ENCODE results near the gene UBE2D1. TPM values are rescaled to one million over a fixed set of nuclear protein-coding genes. Genes with fewer than 3 reads are reported as not detected.

Gene UBE2D1
- total RNA-seq, 1 experiment from 2014 or later, result 24.6 TPM

DNA sequence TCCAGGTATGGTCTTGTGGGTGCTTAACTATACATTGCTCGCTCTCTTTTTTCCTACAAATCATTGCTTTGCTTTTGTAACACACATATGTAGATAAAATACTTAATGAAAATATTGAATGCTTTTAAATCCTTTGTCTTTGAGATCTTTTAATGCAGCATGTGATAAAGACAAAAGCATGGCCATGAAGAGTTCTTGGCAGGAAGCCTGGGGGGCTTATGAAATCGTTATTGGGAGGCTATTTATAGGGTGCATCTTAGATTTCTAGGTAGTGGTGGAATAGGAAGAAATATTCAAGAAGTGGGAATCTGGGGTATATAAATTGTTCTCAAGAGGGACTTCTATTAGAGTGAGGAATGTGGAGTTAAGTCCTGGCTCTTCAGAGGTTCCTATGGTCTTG, 21.9 kb downstream of the UBE2D1 start (continued):
- TF ChIP-seq KAT7 (CRISPR knock-in tag; IDR thresholded peaks at IDR 0.05; ENCODE audit: borderline replicate concordance), result no peak
- TF ChIP-seq MYBL2 (CRISPR knock-in tag; IDR thresholded peaks at IDR 0.05), result no peak

DNA sequence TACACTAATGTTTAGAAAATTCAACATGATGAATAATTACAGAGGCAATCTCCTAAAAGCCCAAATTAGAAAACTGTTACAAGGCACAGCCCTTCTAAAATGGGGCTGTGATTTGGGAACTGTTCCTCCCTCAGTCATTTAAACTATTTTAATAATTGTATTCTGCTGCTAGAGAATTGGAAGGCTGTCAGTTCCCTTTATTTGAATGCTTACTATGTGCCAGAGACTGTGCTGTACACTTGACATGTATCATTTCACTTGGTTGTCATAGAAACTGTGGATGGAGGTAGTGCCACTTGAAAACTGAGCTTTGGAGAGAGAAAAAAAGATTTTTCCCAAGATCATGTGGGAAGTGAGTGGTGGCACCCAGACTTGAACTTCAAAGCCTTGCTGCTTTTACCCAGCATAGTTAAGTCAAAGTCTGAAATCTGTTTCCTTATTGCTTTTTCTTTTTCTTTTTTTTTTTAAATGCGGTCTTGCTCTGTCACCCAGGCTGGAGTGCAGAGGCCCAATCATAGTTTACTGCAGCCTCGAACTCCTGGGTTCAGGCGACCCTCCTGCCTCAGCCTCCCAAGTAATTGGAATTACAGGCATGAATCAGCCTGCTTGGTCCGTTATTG, 23.6 kb downstream of the UBE2D1 start:
- ChIA-PET POLR2A (interaction anchor here (0.6 kb wide), 2 partner anchors 23 to 59 kb away, joined by 3 read pairs; no protein-coding TSS in a partner anchor), CTCF (no interaction called here)
- H3K27me3 Mint-ChIP-seq (ENCODE audit: low read depth), result no peaks in the 10 kb centered on the region
- peaks cover 15% of the 10 kb centered on the region for H3K4me1 Mint-ChIP-seq
- ATAC-seq (no peak), DNase-seq (ENCODE audit: low spot score) (no peak)
- TF ChIP-seq RELA (CRISPR knock-in tag; IDR thresholded peaks at IDR 0.05; ENCODE audit: borderline replicate concordance) (no peak), ZNF317 (CRISPR knock-in tag; IDR thresholded peaks at IDR 0.05; ENCODE audit: borderline replicate concordance, low read depth) (no peak), CREM (CRISPR knock-in tag; IDR thresholded peaks at IDR 0.05) (no peak)
- no peak overlapping the region for H3K4me3 Mint-ChIP-seq
- H3K9me3 Mint-ChIP-seq, result no peaks in the 10 kb centered on the region
- no peak overlapping the region; the same call in 1 of the 2 replicates for H3K27ac Mint-ChIP-seq
- H3K36me3 Mint-ChIP-seq, result no peaks in the 10 kb centered on the region

DNA sequence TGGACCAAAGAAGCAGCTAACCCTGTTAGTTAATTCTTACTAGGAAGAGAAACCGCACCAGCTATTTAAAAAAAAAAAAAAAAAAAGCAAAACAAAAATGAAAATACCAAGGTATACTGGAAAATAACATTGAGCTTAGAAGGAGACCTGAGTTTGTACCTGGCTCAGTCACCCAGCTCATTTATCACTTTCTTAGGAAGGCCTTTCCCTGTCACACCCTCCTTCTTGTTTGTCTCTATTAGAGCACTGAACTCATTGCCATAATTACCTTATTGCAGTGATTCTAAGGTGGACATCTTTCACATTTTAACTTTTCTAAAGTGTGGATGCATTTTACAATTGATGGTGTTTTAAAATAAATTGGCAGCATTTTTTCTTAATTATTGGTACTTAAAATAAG, 24.1 kb downstream of the UBE2D1 start:
- POLR2A ChIA-PET, result interaction anchor here (0.6 kb wide), 2 partner anchors 24 to 58 kb away, joined by 3 read pairs; no protein-coding TSS in a partner anchor
- ATAC-seq, result no peak
- H3K36me3 Mint-ChIP-seq, result peaks cover 2% of the 10 kb centered on the region

More for the DNA sequence above, 24.1 kb downstream of the UBE2D1 start:
- DNase-seq (ENCODE audit: low spot score), result no peak
- CTCF ChIA-PET, result no interaction called here
- H3K9me3 Mint-ChIP-seq, result no peaks in the 10 kb centered on the region
- no peak overlapping the region for H3K27ac Mint-ChIP-seq
- H3K4me1 Mint-ChIP-seq, result peaks cover 15% of the 10 kb centered on the region
- no peak overlapping the region for H3K4me3 Mint-ChIP-seq
- H3K27me3 Mint-ChIP-seq (ENCODE audit: low read depth), result no peaks in the 10 kb centered on the region
- TF ChIP-seq SOX15 (CRISPR knock-in tag; IDR thresholded peaks at IDR 0.05) (no peak), NR1H2 (CRISPR knock-in tag; IDR thresholded peaks at IDR 0.05) (no peak), GABPB1 (CRISPR knock-in tag; IDR thresholded peaks at IDR 0.05) (no peak), RORB (CRISPR knock-in tag; IDR thresholded peaks at IDR 0.05) (no peak), SP1 (CRISPR knock-in tag; conservative IDR thresholded peaks at IDR 0.05) (no peak), ELF4 (CRISPR knock-in tag; IDR thresholded peaks at IDR 0.05; ENCODE audit: low read depth) (no peak), EMX1 (CRISPR knock-in tag; IDR thresholded peaks at IDR 0.05) (no peak), ZNF219 (CRISPR knock-in tag; IDR thresholded peaks at IDR 0.05; ENCODE audit: borderline replicate concordance) (no peak), ZBTB21 (CRISPR knock-in tag; IDR thresholded peaks at IDR 0.05; ENCODE audit: borderline replicate concordance) (no peak), ZNF263 (CRISPR knock-in tag; IDR thresholded peaks at IDR 0.05; ENCODE audit: low read depth) (no peak), RELA (CRISPR knock-in tag; IDR thresholded peaks at IDR 0.05; ENCODE audit: borderline replicate concordance) (no peak), CBFB (CRISPR knock-in tag; IDR thresholded peaks at IDR 0.05; ENCODE audit: low read depth) (no peak), HMGA2 (CRISPR knock-in tag; IDR thresholded peaks at IDR 0.05) (no peak)
- TF ChIP-seq, protein P1, sequence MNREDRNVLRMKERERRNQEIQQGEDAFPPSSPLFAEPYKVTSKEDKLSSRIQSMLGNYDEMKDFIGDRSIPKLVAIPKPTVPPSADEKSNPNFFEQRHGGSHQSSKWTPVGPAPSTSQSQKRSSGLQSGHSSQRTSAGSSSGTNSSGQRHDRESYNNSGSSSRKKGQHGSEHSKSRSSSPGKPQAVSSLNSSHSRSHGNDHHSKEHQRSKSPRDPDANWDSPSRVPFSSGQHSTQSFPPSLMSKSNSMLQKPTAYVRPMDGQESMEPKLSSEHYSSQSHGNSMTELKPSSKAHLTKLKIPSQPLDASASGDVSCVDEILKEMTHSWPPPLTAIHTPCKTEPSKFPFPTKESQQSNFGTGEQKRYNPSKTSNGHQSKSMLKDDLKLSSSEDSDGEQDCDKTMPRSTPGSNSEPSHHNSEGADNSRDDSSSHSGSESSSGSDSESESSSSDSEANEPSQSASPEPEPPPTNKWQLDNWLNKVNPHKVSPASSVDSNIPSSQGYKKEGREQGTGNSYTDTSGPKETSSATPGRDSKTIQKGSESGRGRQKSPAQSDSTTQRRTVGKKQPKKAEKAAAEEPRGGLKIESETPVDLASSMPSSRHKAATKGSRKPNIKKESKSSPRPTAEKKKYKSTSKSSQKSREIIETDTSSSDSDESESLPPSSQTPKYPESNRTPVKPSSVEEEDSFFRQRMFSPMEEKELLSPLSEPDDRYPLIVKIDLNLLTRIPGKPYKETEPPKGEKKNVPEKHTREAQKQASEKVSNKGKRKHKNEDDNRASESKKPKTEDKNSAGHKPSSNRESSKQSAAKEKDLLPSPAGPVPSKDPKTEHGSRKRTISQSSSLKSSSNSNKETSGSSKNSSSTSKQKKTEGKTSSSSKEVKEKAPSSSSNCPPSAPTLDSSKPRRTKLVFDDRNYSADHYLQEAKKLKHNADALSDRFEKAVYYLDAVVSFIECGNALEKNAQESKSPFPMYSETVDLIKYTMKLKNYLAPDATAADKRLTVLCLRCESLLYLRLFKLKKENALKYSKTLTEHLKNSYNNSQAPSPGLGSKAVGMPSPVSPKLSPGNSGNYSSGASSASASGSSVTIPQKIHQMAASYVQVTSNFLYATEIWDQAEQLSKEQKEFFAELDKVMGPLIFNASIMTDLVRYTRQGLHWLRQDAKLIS (CRISPR knock-in tag; IDR thresholded peaks at IDR 0.05; ENCODE audit: borderline replicate concordance), result no peak
- TF ChIP-seq, protein P2, sequence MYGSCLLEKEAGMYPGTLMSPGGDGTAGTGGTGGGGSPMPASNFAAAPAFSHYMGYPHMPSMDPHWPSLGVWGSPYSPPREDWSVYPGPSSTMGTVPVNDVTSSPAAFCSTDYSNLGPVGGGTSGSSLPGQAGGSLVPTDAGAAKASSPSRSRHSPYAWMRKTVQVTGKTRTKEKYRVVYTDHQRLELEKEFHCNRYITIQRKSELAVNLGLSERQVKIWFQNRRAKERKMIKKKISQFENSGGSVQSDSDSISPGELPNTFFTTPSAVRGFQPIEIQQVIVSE (CRISPR knock-in tag; IDR thresholded peaks at IDR 0.05; ENCODE audit: borderline replicate concordance), result no peak
- TF ChIP-seq, protein P3, sequence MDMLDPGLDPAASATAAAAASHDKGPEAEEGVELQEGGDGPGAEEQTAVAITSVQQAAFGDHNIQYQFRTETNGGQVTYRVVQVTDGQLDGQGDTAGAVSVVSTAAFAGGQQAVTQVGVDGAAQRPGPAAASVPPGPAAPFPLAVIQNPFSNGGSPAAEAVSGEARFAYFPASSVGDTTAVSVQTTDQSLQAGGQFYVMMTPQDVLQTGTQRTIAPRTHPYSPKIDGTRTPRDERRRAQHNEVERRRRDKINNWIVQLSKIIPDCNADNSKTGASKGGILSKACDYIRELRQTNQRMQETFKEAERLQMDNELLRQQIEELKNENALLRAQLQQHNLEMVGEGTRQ (CRISPR knock-in tag; IDR thresholded peaks at IDR 0.05), result no peak
- TF ChIP-seq, protein P4, sequence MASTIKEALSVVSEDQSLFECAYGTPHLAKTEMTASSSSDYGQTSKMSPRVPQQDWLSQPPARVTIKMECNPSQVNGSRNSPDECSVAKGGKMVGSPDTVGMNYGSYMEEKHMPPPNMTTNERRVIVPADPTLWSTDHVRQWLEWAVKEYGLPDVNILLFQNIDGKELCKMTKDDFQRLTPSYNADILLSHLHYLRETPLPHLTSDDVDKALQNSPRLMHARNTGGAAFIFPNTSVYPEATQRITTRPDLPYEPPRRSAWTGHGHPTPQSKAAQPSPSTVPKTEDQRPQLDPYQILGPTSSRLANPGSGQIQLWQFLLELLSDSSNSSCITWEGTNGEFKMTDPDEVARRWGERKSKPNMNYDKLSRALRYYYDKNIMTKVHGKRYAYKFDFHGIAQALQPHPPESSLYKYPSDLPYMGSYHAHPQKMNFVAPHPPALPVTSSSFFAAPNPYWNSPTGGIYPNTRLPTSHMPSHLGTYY (CRISPR knock-in tag; IDR thresholded peaks at IDR 0.05), result no peak
- TF ChIP-seq, protein P5, sequence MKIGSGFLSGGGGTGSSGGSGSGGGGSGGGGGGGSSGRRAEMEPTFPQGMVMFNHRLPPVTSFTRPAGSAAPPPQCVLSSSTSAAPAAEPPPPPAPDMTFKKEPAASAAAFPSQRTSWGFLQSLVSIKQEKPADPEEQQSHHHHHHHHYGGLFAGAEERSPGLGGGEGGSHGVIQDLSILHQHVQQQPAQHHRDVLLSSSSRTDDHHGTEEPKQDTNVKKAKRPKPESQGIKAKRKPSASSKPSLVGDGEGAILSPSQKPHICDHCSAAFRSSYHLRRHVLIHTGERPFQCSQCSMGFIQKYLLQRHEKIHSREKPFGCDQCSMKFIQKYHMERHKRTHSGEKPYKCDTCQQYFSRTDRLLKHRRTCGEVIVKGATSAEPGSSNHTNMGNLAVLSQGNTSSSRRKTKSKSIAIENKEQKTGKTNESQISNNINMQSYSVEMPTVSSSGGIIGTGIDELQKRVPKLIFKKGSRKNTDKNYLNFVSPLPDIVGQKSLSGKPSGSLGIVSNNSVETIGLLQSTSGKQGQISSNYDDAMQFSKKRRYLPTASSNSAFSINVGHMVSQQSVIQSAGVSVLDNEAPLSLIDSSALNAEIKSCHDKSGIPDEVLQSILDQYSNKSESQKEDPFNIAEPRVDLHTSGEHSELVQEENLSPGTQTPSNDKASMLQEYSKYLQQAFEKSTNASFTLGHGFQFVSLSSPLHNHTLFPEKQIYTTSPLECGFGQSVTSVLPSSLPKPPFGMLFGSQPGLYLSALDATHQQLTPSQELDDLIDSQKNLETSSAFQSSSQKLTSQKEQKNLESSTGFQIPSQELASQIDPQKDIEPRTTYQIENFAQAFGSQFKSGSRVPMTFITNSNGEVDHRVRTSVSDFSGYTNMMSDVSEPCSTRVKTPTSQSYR (CRISPR knock-in tag; IDR thresholded peaks at IDR 0.05), result no peak
